ENCODE measurements around the gene SYT5.
"Not testable (repeated sequence)": the region's sequence is repeated elsewhere in the genome, so short reads cannot be mapped to it uniquely, and the experiment has no call there.

SYT5 gene

DNA sequence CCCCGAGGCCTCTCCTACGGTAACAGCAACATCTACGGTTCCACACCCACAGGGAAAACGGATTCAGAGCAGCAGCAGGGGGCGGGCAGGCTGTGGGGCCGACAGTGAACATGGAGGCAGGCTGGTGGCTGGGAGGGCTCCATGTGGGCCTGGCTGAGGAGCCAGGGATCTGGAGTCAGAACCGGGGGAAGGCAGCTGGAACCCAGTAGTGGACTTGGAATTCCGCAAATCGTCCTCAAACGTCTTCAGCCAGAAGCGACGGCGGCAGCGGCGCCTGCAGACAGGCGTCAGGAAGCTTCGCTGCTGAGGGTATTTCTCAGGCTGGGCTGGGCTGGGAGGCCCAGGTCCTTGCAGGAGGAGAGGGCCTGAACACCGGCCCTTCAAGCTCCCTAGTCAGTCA lies 46.7 kb upstream of the SYT5 start:
- no peak overlapping the region for H3K4me2 ChIP-seq (ENCODE audit: low read length)
- TF ChIP-seq EZH2phosphoT487 (IDR thresholded peaks at IDR 0.05; ENCODE audit: borderline replicate concordance, low read length): no peak
- TF ChIP-seq, protein P1, sequence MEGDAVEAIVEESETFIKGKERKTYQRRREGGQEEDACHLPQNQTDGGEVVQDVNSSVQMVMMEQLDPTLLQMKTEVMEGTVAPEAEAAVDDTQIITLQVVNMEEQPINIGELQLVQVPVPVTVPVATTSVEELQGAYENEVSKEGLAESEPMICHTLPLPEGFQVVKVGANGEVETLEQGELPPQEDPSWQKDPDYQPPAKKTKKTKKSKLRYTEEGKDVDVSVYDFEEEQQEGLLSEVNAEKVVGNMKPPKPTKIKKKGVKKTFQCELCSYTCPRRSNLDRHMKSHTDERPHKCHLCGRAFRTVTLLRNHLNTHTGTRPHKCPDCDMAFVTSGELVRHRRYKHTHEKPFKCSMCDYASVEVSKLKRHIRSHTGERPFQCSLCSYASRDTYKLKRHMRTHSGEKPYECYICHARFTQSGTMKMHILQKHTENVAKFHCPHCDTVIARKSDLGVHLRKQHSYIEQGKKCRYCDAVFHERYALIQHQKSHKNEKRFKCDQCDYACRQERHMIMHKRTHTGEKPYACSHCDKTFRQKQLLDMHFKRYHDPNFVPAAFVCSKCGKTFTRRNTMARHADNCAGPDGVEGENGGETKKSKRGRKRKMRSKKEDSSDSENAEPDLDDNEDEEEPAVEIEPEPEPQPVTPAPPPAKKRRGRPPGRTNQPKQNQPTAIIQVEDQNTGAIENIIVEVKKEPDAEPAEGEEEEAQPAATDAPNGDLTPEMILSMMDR (IDR thresholded peaks at IDR 0.05; ENCODE audit: low read depth, low read length, poor library complexity, severe bottlenecking): no peak

GRCh38 chr19:55226273-55226672 lies 46.2 kb upstream of the SYT5 start:
- Histone ChIP-seq H3K9me3 (ENCODE audit: control insufficient read depth, insufficient read depth, low read length) (no peaks in the 10 kb centered on the region), H3K4me2 (ENCODE audit: low read length) (no peak overlapping the region), H3K9me2 (replicated peaks; ENCODE audit: control insufficient read depth, low read length) (no peaks in the 10 kb centered on the region), H3K27ac (ENCODE audit: low read depth, low read length) (no peak overlapping the region), H3K4me1 (ENCODE audit: control insufficient read depth, low read length) (no peaks in the 10 kb centered on the region), H3K4me3 (ENCODE audit: low read length) (no peak overlapping the region), H4K20me1 (ENCODE audit: control insufficient read depth, insufficient read depth, low read depth, low read length) (peaks cover 21% of the 10 kb centered on the region; the same call in 1 of the 2 replicates), H3K36me3 (ENCODE audit: control insufficient read depth, low read length) (peaks cover 75% of the 10 kb centered on the region), H3F3A (ENCODE audit: control insufficient read depth, insufficient read depth) (peaks cover 4% of the 10 kb centered on the region; the same call in 1 of the 2 replicates), H3K27me3 (ENCODE audit: control insufficient read depth, low read length) (no peaks in the 10 kb centered on the region), H3K79me2 (ENCODE audit: control insufficient read depth, low read length) (no peaks in the 10 kb centered on the region)
- TF ChIP-seq, protein P1 (IDR thresholded peaks at IDR 0.05; ENCODE audit: low read depth, low read length, poor library complexity, severe bottlenecking): no peak
- TF ChIP-seq EZH2phosphoT487 (IDR thresholded peaks at IDR 0.05; ENCODE audit: borderline replicate concordance, low read length): no peak

More for the DNA sequence above, 46.7 kb upstream of the SYT5 start:
- Histone ChIP-seq H3K9me3 (ENCODE audit: control insufficient read depth, insufficient read depth, low read length) (no peaks in the 10 kb centered on the region), H3K36me3 (ENCODE audit: control insufficient read depth, low read length) (peaks cover 79% of the 10 kb centered on the region), H4K20me1 (ENCODE audit: control insufficient read depth, insufficient read depth, low read depth, low read length) (peaks cover 21% of the 10 kb centered on the region; the same call in 1 of the 2 replicates), H3F3A (ENCODE audit: control insufficient read depth, insufficient read depth) (no peaks in the 10 kb centered on the region), H3K27me3 (ENCODE audit: control insufficient read depth, low read length) (no peaks in the 10 kb centered on the region), H3K4me1 (ENCODE audit: control insufficient read depth, low read length) (no peaks in the 10 kb centered on the region), H3K4me3 (ENCODE audit: low read length) (no peak overlapping the region), H3K9me2 (replicated peaks; ENCODE audit: control insufficient read depth, low read length) (no peaks in the 10 kb centered on the region), H3K27ac (ENCODE audit: low read depth, low read length) (no peak overlapping the region), H3K79me2 (ENCODE audit: control insufficient read depth, low read length) (no peaks in the 10 kb centered on the region)

- H3K36me3 ChIP-seq (ENCODE audit: control insufficient read depth, low read length): peaks cover 76% of the 10 kb centered on the region
- no peak overlapping the region for H3K4me2 ChIP-seq (ENCODE audit: low read length)
- peaks cover 5% of the 10 kb centered on the region; the same call in 1 of the 2 replicates for H3F3A ChIP-seq (ENCODE audit: control insufficient read depth, insufficient read depth)
- no peaks in the 10 kb centered on the region for H3K9me2 ChIP-seq (replicated peaks; ENCODE audit: control insufficient read depth, low read length)
- TF ChIP-seq EZH2phosphoT487 (IDR thresholded peaks at IDR 0.05; ENCODE audit: borderline replicate concordance, low read length): no peak
- TF ChIP-seq, protein P1 (IDR thresholded peaks at IDR 0.05; ENCODE audit: low read depth, low read length, poor library complexity, severe bottlenecking): no peak
- H3K4me3 ChIP-seq (ENCODE audit: low read length): no peak overlapping the region
- H3K27ac ChIP-seq (ENCODE audit: low read depth, low read length): no peak overlapping the region
- no peaks in the 10 kb centered on the region for H3K79me2 ChIP-seq (ENCODE audit: control insufficient read depth, low read length)
- H3K27me3 ChIP-seq (ENCODE audit: control insufficient read depth, low read length): no peaks in the 10 kb centered on the region
- no peaks in the 10 kb centered on the region; the same call in 1 of the 2 replicates for H3K9me3 ChIP-seq (ENCODE audit: control insufficient read depth, insufficient read depth, low read length)
- peaks cover 18% of the 10 kb centered on the region; the same call in 1 of the 2 replicates for H4K20me1 ChIP-seq (ENCODE audit: control insufficient read depth, insufficient read depth, low read depth, low read length)
- H3K4me1 ChIP-seq (ENCODE audit: control insufficient read depth, low read length): no peaks in the 10 kb centered on the region
Observed at GRCh38 chr19:55225415-55225958, 45.4 kb upstream of the SYT5 start.

DNA sequence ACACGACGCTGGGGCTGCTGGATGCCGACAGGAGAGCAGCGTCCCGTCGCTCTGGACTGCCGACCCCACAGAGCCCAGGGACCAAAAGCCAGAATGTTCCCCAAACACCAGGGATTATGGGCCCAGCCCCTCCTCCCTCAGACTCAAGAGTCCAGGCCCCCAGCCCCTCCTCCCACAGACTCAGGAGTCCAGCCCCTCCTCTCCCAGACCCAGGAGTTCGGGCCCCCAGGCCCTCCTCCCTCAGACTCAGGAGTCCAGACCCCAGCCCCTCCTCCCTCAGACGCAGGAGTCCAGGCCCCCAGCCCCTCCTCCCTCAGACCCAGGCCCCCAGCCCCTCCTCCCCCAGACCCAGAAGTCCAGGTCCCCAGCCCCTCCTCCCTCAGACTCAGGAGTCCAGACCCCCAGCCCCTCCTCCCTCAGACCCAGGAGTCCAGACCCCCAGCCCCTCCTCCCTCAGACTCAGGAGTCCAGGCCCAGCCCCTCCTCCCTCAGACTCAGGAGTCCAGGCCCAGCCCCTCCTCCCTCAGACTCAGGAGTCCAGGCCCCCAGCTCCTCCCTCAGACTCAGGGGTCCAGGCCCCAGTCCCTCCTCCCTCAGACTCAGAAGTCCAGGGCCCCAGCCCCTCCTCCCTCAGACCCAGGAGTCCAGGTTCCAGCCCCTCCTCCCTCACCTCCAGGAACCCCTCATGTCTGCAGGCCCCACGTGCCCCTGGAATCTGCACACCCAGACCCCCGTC lies 44.8 kb upstream of the SYT5 start:
- not testable (repeated sequence) for H3K4me2 ChIP-seq (ENCODE audit: low read length); H3K27me3 ChIP-seq (ENCODE audit: control insufficient read depth, low read length); H3K27ac ChIP-seq (ENCODE audit: low read depth, low read length); H3F3A ChIP-seq (ENCODE audit: control insufficient read depth, insufficient read depth); H3K4me3 ChIP-seq (ENCODE audit: low read length); H3K9me2 ChIP-seq (replicated peaks; ENCODE audit: control insufficient read depth, low read length); H3K79me2 ChIP-seq (ENCODE audit: control insufficient read depth, low read length); H3K9me3 ChIP-seq (ENCODE audit: control insufficient read depth, insufficient read depth, low read length); H3K4me1 ChIP-seq (ENCODE audit: control insufficient read depth, low read length)
- Histone ChIP-seq H3K36me3 (ENCODE audit: control insufficient read depth, low read length) (peaks cover 76% of the 10 kb centered on the region), H4K20me1 (ENCODE audit: control insufficient read depth, insufficient read depth, low read depth, low read length) (peaks cover 17% of the 10 kb centered on the region)
